DOHH2 (cell line): ENCODE measurements around the gene MOAP1.

ENCODE experiments used
- H3F3A ChIP-seq: fragments of 200-600 bp; sonication (generic), shearing (Covaris generic); 2 replicates; pipeline ENCODE4 v1.6.0; 2016; ENCODE audit warnings: antibody characterized with exemption, mild to moderate bottlenecking; ENCODE audit not compliant: control insufficient read depth, insufficient read depth
- H3K27ac ChIP-seq: fragments of 200-600 bp; sonication (generic); 2 replicates; pipeline ENCODE4 v1.5.1; 2014; ENCODE audit warnings: low read depth, mild to moderate bottlenecking, low read length, moderate library complexity
- H3K27me3 ChIP-seq: fragments of 200-600 bp; sonication (generic); 2 replicates; pipeline ENCODE4 v1.6.1; 2014; ENCODE audit warnings: mild to moderate bottlenecking, low read length, mixed read lengths; ENCODE audit not compliant: control insufficient read depth
- H3K36me3 ChIP-seq: fragments of 200-600 bp; sonication (generic); 2 replicates; pipeline ENCODE4 v1.6.1; 2014; ENCODE audit warnings: mild to moderate bottlenecking, low read length, moderate library complexity, mixed read lengths; ENCODE audit not compliant: control insufficient read depth
- H3K4me1 ChIP-seq: fragments of 200-600 bp; sonication (generic); 2 replicates; pipeline ENCODE4 v1.6.1; 2014; ENCODE audit warnings: mild to moderate bottlenecking, low read length, mixed read lengths; ENCODE audit not compliant: control insufficient read depth
- H3K4me2 ChIP-seq: fragments of 200-600 bp; sonication (generic); 2 replicates; pipeline ENCODE4 v1.6.0; 2014; ENCODE audit warnings: mild to moderate bottlenecking, low read length, moderate library complexity
- H3K4me3 ChIP-seq: fragments of 200-600 bp; sonication (generic); 2 replicates; pipeline ENCODE4 v1.5.1; 2014; ENCODE audit warnings: mild to moderate bottlenecking, low read length, mixed read lengths
- H3K79me2 ChIP-seq: fragments of 200-600 bp; sonication (generic); 2 replicates; pipeline ENCODE4 v1.6.1; 2014; ENCODE audit warnings: mild to moderate bottlenecking, low read length, mixed read lengths; ENCODE audit not compliant: control insufficient read depth
- H3K9me2 ChIP-seq: fragments of 200-600 bp; sonication (generic); replicated peaks from 2 replicates; pipeline ENCODE4 v1.6.1; 2014; ENCODE audit warnings: mild to moderate bottlenecking, low read length, mixed read lengths; ENCODE audit not compliant: control insufficient read depth
- H3K9me3 ChIP-seq: fragments of 200-600 bp; sonication (generic); 2 replicates; pipeline ENCODE4 v1.6.1; 2014; ENCODE audit warnings: antibody characterized with exemption, low read length, mixed read lengths; ENCODE audit not compliant: control insufficient read depth, insufficient read depth
- H4K20me1 ChIP-seq: fragments of 200-600 bp; sonication (generic); 2 replicates; pipeline ENCODE4 v1.6.0; 2014; ENCODE audit warnings: low read depth, mild to moderate bottlenecking, antibody characterized with exemption, low read length, moderate library complexity; ENCODE audit not compliant: control insufficient read depth, insufficient read depth
- CTCF ChIP-seq: fragments of 200-600 bp; sonication (generic); IDR thresholded peaks from one replicate; pipeline ENCODE4 v1.5.1; 2014; ENCODE audit warnings: antibody characterized with exemption, mild to moderate bottlenecking, low read depth, low read length; ENCODE audit not compliant: poor library complexity, severe bottlenecking
- EZH2phosphoT487 ChIP-seq: fragments of 200-600 bp; sonication (generic); IDR thresholded peaks from 2 replicates; pipeline ENCODE4 v1.6.1; 2017; ENCODE audit warnings: borderline replicate concordance, mild to moderate bottlenecking, antibody characterized with exemption, low read length, moderate library complexity, mixed read lengths

Gene MOAP1

GRCh38 chr14:93148979-93149378 is 35.7 kb downstream of the MOAP1 start:
- no peaks in the 10 kb centered on the region for H3F3A ChIP-seq
- no peaks in the 10 kb centered on the region for H3K79me2 ChIP-seq
- H3K9me3 ChIP-seq, result no peaks in the 10 kb centered on the region
- no peaks in the 10 kb centered on the region for H3K36me3 ChIP-seq
- no peaks in the 10 kb centered on the region for H3K9me2 ChIP-seq
- TF ChIP-seq CTCF (no peak), EZH2phosphoT487 (no peak)
- H4K20me1 ChIP-seq, result no peaks in the 10 kb centered on the region
- no peak overlapping the region for H3K27ac ChIP-seq
- H3K4me3 ChIP-seq, result no peak overlapping the region
- H3K4me1 ChIP-seq, result no peaks in the 10 kb centered on the region
- H3K27me3 ChIP-seq, result peaks cover 7% of the 10 kb centered on the region
- no peak overlapping the region for H3K4me2 ChIP-seq

GRCh38 chr14:93146119-93146518 is 38.6 kb downstream of the MOAP1 start:
- H3K27me3 ChIP-seq, result peaks cover 7% of the 10 kb centered on the region
- no peaks in the 10 kb centered on the region for H3K9me2 ChIP-seq
- TF ChIP-seq CTCF (no peak), EZH2phosphoT487 (no peak)
- H3K4me1 ChIP-seq, result no peaks in the 10 kb centered on the region
- no peaks in the 10 kb centered on the region for H3F3A ChIP-seq
- H3K9me3 ChIP-seq, result no peaks in the 10 kb centered on the region
- H3K4me3 ChIP-seq, result no peak overlapping the region
- no peaks in the 10 kb centered on the region for H3K36me3 ChIP-seq
- H4K20me1 ChIP-seq, result no peaks in the 10 kb centered on the region
- no peaks in the 10 kb centered on the region for H3K79me2 ChIP-seq
- H3K27ac ChIP-seq, result no peak overlapping the region
- no peak overlapping the region for H3K4me2 ChIP-seq

DNA sequence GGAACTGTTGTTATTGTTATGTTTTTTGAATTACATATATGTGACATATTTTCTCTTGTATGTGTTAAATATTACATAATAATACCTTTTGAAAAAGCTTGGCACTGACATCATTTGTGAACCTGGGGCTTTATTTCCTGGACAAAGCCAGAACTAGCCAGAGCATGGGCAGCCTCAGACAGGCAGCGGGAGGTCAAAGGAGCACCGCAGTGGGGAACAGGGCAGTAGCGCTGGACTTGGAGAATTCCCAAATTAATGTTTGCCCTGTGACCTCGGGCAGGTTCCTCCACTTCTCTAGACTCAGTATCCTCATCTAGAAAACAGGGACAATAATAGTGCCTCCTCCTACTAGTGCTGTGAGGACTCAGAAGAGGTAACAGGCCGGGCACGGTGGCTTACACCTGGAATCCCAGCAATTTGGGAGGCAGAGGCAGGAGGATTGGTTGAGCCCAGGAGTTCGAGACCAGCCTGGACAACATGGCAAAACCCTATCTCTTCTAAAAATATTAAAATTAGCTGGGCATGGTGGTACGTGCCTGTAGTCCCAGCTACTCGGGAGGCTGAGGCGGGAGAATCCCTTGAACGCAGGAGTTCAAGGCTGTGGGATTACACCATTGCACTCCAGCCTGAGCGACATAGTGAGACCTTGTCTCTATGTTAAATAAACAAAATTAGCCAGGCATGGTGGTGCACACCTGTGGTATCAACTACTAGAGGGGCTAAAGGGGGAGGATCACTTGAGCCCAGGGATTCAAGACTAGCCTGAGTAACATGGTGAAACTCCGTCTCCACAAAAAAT is 41.6 kb downstream of the MOAP1 start:
- Histone ChIP-seq H3K79me2 (no peaks in the 10 kb centered on the region), H3K9me2 (no peaks in the 10 kb centered on the region), H3F3A (no peaks in the 10 kb centered on the region), H3K4me2 (no peak overlapping the region), H3K36me3 (no peaks in the 10 kb centered on the region), H3K27ac (no peak overlapping the region), H3K9me3 (no peaks in the 10 kb centered on the region), H4K20me1 (no peaks in the 10 kb centered on the region), H3K4me3 (no peak overlapping the region), H3K4me1 (no peaks in the 10 kb centered on the region), H3K27me3 (peaks cover 7% of the 10 kb centered on the region)
- TF ChIP-seq CTCF, result no peak
- no peak for TF ChIP-seq EZH2phosphoT487
